IMR-90 (cell line): ENCODE results near the gene THOC3.

Experiments used
- CEBPB ChIP-seq: IDR thresholded peaks from 2 replicates; pipeline ENCODE4 v1.6.1; 2012; ENCODE audit warnings: low read depth, low read length, improper control_type of control experiment
- FOS ChIP-seq: fragments of 150-350 bp; IDR thresholded peaks from 2 replicates; pipeline ENCODE4 v1.6.1; 2016; ENCODE audit warnings: low read depth, low read length
- MAFK ChIP-seq: IDR thresholded peaks from 2 replicates; pipeline ENCODE4 v1.6.1; 2012; ENCODE audit warnings: low read depth, low read length, improper control_type of control experiment
- MAZ ChIP-seq: IDR thresholded peaks from 2 replicates; pipeline ENCODE4 v1.6.1; 2012; ENCODE audit warnings: low read depth, mild to moderate bottlenecking, low read length, improper control_type of control experiment, moderate library complexity, borderline replicate concordance
- MXI1 ChIP-seq: IDR thresholded peaks from 2 replicates; pipeline ENCODE4 v1.6.1; 2012; ENCODE audit warnings: low read depth, mild to moderate bottlenecking, low read length, moderate library complexity, borderline replicate concordance
- POLR2A ChIP-seq: IDR thresholded peaks from 2 replicates; pipeline ENCODE4 v1.6.1; 2012; ENCODE audit warnings: mild to moderate bottlenecking, low read depth, low read length
- RAD21 ChIP-seq: IDR thresholded peaks from 2 replicates; pipeline ENCODE4 v1.6.1; 2012; ENCODE audit warnings: low read length, improper control_type of control experiment
- RCOR1 ChIP-seq: IDR thresholded peaks from 2 replicates; pipeline ENCODE4 v1.6.1; 2012; ENCODE audit warnings: mild to moderate bottlenecking, low read length, improper control_type of control experiment; ENCODE audit not compliant: insufficient replicate concordance
- RFX5 ChIP-seq: IDR thresholded peaks from 2 replicates; pipeline ENCODE4 v1.8.0; 2012; ENCODE audit warnings: low read depth, mild to moderate bottlenecking, low read length, moderate library complexity
- SMC3 ChIP-seq: fragments of 150-350 bp; IDR thresholded peaks from 2 replicates; pipeline ENCODE4 v1.6.1; 2016; ENCODE audit warnings: low read depth, mild to moderate bottlenecking, antibody characterized with exemption, low read length, moderate library complexity
- TF ChIP-seq, protein P1 (sequence below): conservative IDR thresholded peaks from 2 replicates; pipeline ENCODE4 v1.5.1; 2012; ENCODE audit warnings: mild to moderate bottlenecking, low read depth, low read length, improper control_type of control experiment

DNA sequence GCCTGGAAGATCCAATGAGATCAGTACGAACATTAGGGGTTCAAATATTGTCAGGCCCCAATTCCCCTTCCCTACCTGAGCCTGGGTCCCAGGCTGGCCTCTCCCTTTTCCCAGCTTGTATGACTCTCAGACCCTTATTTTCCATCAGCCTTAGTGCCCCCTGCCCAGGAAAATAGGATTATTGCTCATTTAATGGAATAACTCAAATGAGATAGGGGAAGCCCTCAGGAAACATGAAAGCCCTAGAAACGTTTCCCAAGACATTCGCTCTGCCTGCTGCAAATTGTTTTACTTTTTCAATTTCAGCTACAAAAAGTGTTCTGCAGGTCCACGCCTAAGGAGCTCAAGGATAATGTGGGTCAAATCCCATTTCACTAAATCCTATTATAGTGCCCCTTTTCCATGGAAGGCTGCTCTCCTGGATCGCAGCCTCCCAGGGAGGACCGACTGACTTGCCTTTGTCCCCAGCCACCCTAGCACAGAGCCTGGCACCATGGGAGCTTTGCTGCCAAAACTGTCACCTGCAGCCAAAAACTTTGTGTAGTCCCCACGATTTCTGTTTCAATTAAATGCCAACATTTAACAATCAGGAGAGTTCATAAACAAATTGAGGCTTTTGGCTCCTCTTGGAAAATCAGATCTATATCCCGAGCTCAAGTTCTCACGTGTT lies 46.9 kb downstream of the THOC3 start:
- TF ChIP-seq SMC3: no peak
- no peak for TF ChIP-seq MAFK
- TF ChIP-seq, protein P1, sequence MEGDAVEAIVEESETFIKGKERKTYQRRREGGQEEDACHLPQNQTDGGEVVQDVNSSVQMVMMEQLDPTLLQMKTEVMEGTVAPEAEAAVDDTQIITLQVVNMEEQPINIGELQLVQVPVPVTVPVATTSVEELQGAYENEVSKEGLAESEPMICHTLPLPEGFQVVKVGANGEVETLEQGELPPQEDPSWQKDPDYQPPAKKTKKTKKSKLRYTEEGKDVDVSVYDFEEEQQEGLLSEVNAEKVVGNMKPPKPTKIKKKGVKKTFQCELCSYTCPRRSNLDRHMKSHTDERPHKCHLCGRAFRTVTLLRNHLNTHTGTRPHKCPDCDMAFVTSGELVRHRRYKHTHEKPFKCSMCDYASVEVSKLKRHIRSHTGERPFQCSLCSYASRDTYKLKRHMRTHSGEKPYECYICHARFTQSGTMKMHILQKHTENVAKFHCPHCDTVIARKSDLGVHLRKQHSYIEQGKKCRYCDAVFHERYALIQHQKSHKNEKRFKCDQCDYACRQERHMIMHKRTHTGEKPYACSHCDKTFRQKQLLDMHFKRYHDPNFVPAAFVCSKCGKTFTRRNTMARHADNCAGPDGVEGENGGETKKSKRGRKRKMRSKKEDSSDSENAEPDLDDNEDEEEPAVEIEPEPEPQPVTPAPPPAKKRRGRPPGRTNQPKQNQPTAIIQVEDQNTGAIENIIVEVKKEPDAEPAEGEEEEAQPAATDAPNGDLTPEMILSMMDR: no peak
- no peak for TF ChIP-seq POLR2A
- no peak for TF ChIP-seq FOS
- no peak for TF ChIP-seq MAZ
- no peak for TF ChIP-seq RAD21
- TF ChIP-seq RCOR1: no peak
- TF ChIP-seq RFX5: no peak
- no peak for TF ChIP-seq MXI1
- TF ChIP-seq CEBPB: no peak
